HCT116 (cell line): Measurements from ENCODE around the gene FNIP2. TPM values are rescaled to one million over a fixed set of nuclear protein-coding genes. Genes with fewer than 3 reads are reported as not detected.

Experiments
- ATAC-seq: fragments of 200-7000 bp; cut with Tn5 transposase; 2 replicates; pipeline ENCODE4 v1.9.1; 2020; ENCODE audit warnings: mild to moderate bottlenecking, moderate library complexity
- BruUV-seq: library from RNA; stranded (reverse); fragments of 400-500 nt; replicated peaks from 2 replicates; lab custom pipeline; 2021; lab: Mats Ljungman, UMichigan
- CTCF ChIA-PET: fragments of 300-600 bp; sonication (Branson Sonifier 250); formaldehyde crosslinking; loops from one replicate; lab custom pipeline; 2021; ENCODE audit warnings: antibody characterized with exemption; lab: Charles Lee
- POLR2A ChIA-PET: fragments of 300-600, 350-600 bp; sonication (Branson Sonifier 250); formaldehyde crosslinking; loops from one replicate; lab custom pipeline; 2021; ENCODE audit warnings: antibody characterized with exemption; lab: Charles Lee
- RAD21 ChIA-PET, 2 experiments: fragments of 300-600 bp; sonication (Branson Sonifier 250); formaldehyde crosslinking; loops; one replicate each; lab custom pipeline; 2023; ENCODE audit warnings: low total read pairs in 2 of 2; ENCODE audit not compliant: uncharacterized antibody in 2 of 2, unreplicated experiment in 2 of 2, low non-redundant PET in 1 of 2; lab: Charles Lee
- DNase-seq: peaks from one replicate; pipeline ENCODE4 v3.0.0-alpha.2; 2010; ENCODE audit warnings: low read depth, low spot score
- H2AFZ ChIP-seq: fragments of 200-600 bp; shearing (Covaris generic), sonication (generic); 2 replicates; pipeline ENCODE4 v1.6.1; 2017; ENCODE audit warnings: low read depth, mixed run types, mixed read lengths, antibody characterized with exemption, low read length; ENCODE audit not compliant: poor library complexity, severe bottlenecking
- H3K27ac ChIP-seq: 2 replicates; pipeline ENCODE4 v1.5.1; 2012; ENCODE audit warnings: low read depth, low read length
- H3K27me3 ChIP-seq: fragments of 200-600 bp; sonication (generic); 2 replicates; pipeline ENCODE4 v1.6.1; 2016; ENCODE audit warnings: mixed run types, low read length, mixed read lengths; ENCODE audit not compliant: insufficient read depth
- H3K36me3 ChIP-seq, 2 experiments: fragments of 200-500 bp in 1 of 2; fragments of 200-600 bp in 1 of 2; sonication (Bioruptor generic) in 1 of 2; sonication (generic) in 1 of 2; 2 replicates each; pipeline versions ENCODE4 v1.5.1 to v1.6.1; 2014 to 2016; ENCODE audit warnings: low read length in 2 of 2, inconsistent platforms in 1 of 2, mixed read lengths in 1 of 2, mixed run types in 1 of 2; ENCODE audit not compliant: insufficient read depth in 2 of 2, control insufficient read depth in 1 of 2
- H3K4me1 ChIP-seq, 2 experiments: fragments of 200-600 bp in 1 of 2; sonication (generic) in 1 of 2; 2 replicates each; pipeline versions ENCODE4 v1.5.1 to v1.6.1; 2012 to 2017; ENCODE audit warnings: low read length in 2 of 2, inconsistent platforms in 1 of 2, mild to moderate bottlenecking in 1 of 2, mixed read lengths in 1 of 2, mixed run types in 1 of 2, moderate library complexity in 1 of 2; ENCODE audit not compliant: insufficient read depth in 2 of 2, control insufficient read depth in 1 of 2
- H3K4me2 ChIP-seq: fragments of 200-600 bp; sonication (generic); 2 replicates; pipeline ENCODE4 v1.6.1; 2017; ENCODE audit warnings: mixed run types, low read length, mixed read lengths
- H3K4me3 ChIP-seq, 2 experiments: fragments of 200-600 bp in 1 of 2; sonication (generic) in 1 of 2; replicated peaks in 1 of 2; 2 replicates each; pipeline ENCODE4 v1.5.1; 2011 to 2016; ENCODE audit warnings: low read length in 2 of 2, control low read depth in 1 of 2, low read depth in 1 of 2, mild to moderate bottlenecking in 1 of 2, mixed read lengths in 1 of 2, mixed run types in 1 of 2
- H3K79me2 ChIP-seq: fragments of 200-600 bp; sonication (generic); 2 replicates; pipeline ENCODE4 v1.6.1; 2017; ENCODE audit warnings: mild to moderate bottlenecking, mixed run types, low read length, moderate library complexity, mixed read lengths; ENCODE audit not compliant: insufficient read depth
- H3K9ac ChIP-seq: fragments of 200-600 bp; sonication (generic); 2 replicates; pipeline ENCODE4 v1.6.1; 2016; ENCODE audit warnings: low read length, mixed read lengths
- H3K9me2 ChIP-seq: fragments of 200-600 bp; sonication (generic), shearing (Covaris generic); 2 replicates; pipeline ENCODE4 v1.6.1; 2017; ENCODE audit warnings: mixed run types, mild to moderate bottlenecking, moderate library complexity; ENCODE audit not compliant: insufficient read depth
- H3K9me3 ChIP-seq, 2 experiments: fragments of 200-500 bp in 1 of 2; fragments of 200-600 bp in 1 of 2; sonication (Bioruptor generic) in 1 of 2; sonication (generic) in 1 of 2; 2 replicates each; pipeline ENCODE4 v1.6.1; 2014 to 2017; ENCODE audit warnings: low read length in 2 of 2, mixed read lengths in 2 of 2, inconsistent platforms in 1 of 2, low read depth in 1 of 2, mild to moderate bottlenecking in 1 of 2, mixed run types in 1 of 2, moderate library complexity in 1 of 2; ENCODE audit not compliant: control insufficient read depth in 1 of 2, insufficient read depth in 1 of 2
- H4K20me1 ChIP-seq: fragments of 200-600 bp; sonication (generic), shearing (Covaris generic); 2 replicates; pipeline ENCODE4 v1.6.1; 2017; ENCODE audit warnings: mixed run types, mild to moderate bottlenecking, moderate library complexity; ENCODE audit not compliant: insufficient read depth
- ATF3 ChIP-seq: IDR thresholded peaks from 2 replicates; pipeline ENCODE4 v1.6.1; 2012
- CBX3 ChIP-seq: IDR thresholded peaks from 2 replicates; pipeline ENCODE4 v1.6.1; 2012; ENCODE audit warnings: low read depth
- CEBPB ChIP-seq: IDR thresholded peaks from 2 replicates; pipeline ENCODE4 v1.6.1; 2012; ENCODE audit warnings: low read depth
- CTCF ChIP-seq, 3 experiments: fragments of 200-600 bp in 1 of 3; sonication (generic) in 1 of 3; IDR thresholded peaks in 2 of 3; conservative IDR thresholded peaks in 1 of 3; 2 replicates each; pipeline ENCODE4 v1.5.1; 2012 to 2017; ENCODE audit warnings: low read depth in 2 of 3, low read length in 2 of 3, antibody characterized with exemption in 1 of 3, borderline replicate concordance in 1 of 3, control low read depth in 1 of 3, mild to moderate bottlenecking in 1 of 3, mixed read lengths in 1 of 3, mixed run types in 1 of 3, moderate library complexity in 1 of 3; ENCODE audit not compliant: insufficient read depth in 1 of 3
- EGR1 ChIP-seq: IDR thresholded peaks from 2 replicates; pipeline ENCODE4 v1.6.1; 2012; ENCODE audit warnings: low read depth
- ELF1 ChIP-seq: IDR thresholded peaks from 2 replicates; pipeline ENCODE4 v1.6.1; 2012; ENCODE audit warnings: low read depth, borderline replicate concordance
- EZH2 ChIP-seq: fragments of 200-600 bp; sonication (generic); IDR thresholded peaks from 2 replicates; pipeline ENCODE4 v1.6.1; 2017; ENCODE audit warnings: antibody characterized with exemption, mixed run types
- JUND ChIP-seq: IDR thresholded peaks from 2 replicates; pipeline ENCODE4 v1.6.1; 2012
- MAX ChIP-seq: IDR thresholded peaks from 2 replicates; pipeline ENCODE4 v1.6.1; 2012
- POLR2A ChIP-seq: IDR thresholded peaks from 2 replicates; pipeline ENCODE4 v1.7.0; 2011; ENCODE audit warnings: borderline replicate concordance; ENCODE audit not compliant: insufficient read depth, insufficient read length; ENCODE audit errors: extremely low read depth
- POLR2AphosphoS5 ChIP-seq: IDR thresholded peaks from 2 replicates; pipeline ENCODE4 v1.6.1; 2011; ENCODE audit warnings: mild to moderate bottlenecking, low read depth, low read length, moderate library complexity
- RAD21 ChIP-seq: IDR thresholded peaks from 2 replicates; pipeline ENCODE4 v1.6.1; 2012; ENCODE audit warnings: low read depth, mild to moderate bottlenecking
- SIN3A ChIP-seq: IDR thresholded peaks from 2 replicates; pipeline ENCODE4 v1.6.1; 2012; ENCODE audit warnings: low read depth
- SP1 ChIP-seq: IDR thresholded peaks from 2 replicates; pipeline ENCODE4 v1.6.1; 2012; ENCODE audit warnings: low read depth
- SRF ChIP-seq: IDR thresholded peaks from 2 replicates; pipeline ENCODE4 v1.6.1; 2012; ENCODE audit warnings: low read depth
- TCF7L2 ChIP-seq: IDR thresholded peaks from 2 replicates; pipeline ENCODE4 v1.7.0; 2011; ENCODE audit warnings: borderline replicate concordance, inconsistent platforms; ENCODE audit not compliant: insufficient read depth, insufficient read length; ENCODE audit errors: extremely low read depth
- YY1 ChIP-seq: IDR thresholded peaks from 2 replicates; pipeline ENCODE4 v1.6.1; 2011; ENCODE audit warnings: low read length, low read depth, moderate library complexity, mild to moderate bottlenecking; ENCODE audit not compliant: insufficient replicate concordance; ENCODE audit errors: extremely low read depth
- ZBTB33 ChIP-seq: IDR thresholded peaks from 2 replicates; pipeline ENCODE4 v1.6.1; 2011; ENCODE audit warnings: mild to moderate bottlenecking, low read length, moderate library complexity; ENCODE audit not compliant: insufficient replicate concordance; ENCODE audit errors: extremely low read depth
- ZFX ChIP-seq: fragments of 450-650 bp; IDR thresholded peaks from 2 replicates; pipeline ENCODE4 v1.6.1; 2017
- ZNF274 ChIP-seq: fragments of 200-500 bp; sonication (Bioruptor generic); IDR thresholded peaks from 2 replicates; pipeline ENCODE4 v1.6.1; 2014; ENCODE audit warnings: mild to moderate bottlenecking, low read depth, low read length, inconsistent platforms
- intact Hi-C: fragments of 100-400 bp; cut with micrococcal nuclease; formaldehyde crosslinking; loops from 2 replicates; pipeline ENCODE4 v1.10.0; 2022
- total RNA-seq: library from RNA; stranded (reverse); gene quantifications from one replicate; pipeline ENCODE4 v1.2.1, GENCODE V29; 2021; ENCODE audit not compliant: unreplicated experiment

FNIP2 gene
- total RNA-seq, 1 experiment from 2014 or later, result 4.8 TPM

GRCh38 chr4:158840131-158840530 is 71.3 kb downstream of the FNIP2 start:
- H2AFZ ChIP-seq, result no peak overlapping the region
- H3K9me3 ChIP-seq, result no peaks in the 10 kb centered on the region
- no TSS peak for BruUV-seq
- no peak overlapping the region for H3K4me2 ChIP-seq
- ChIA-PET RAD21 (no interaction called here), CTCF (interaction anchor here (1.6 kb wide), 1 partner anchor 11 kb away, joined by 5 read pairs; no protein-coding TSS in a partner anchor), POLR2A (no interaction called here)
- ATAC-seq (no peak), DNase-seq (no peak)
- no peaks in the 10 kb centered on the region for H4K20me1 ChIP-seq
- intact Hi-C loops, result no loop called here
- H3K79me2 ChIP-seq, result no peaks in the 10 kb centered on the region
- no peak overlapping the region for H3K4me3 ChIP-seq
- H3K4me1 ChIP-seq, result no peaks in the 10 kb centered on the region; a peak in 1 of 4 replicates
- H3K9ac ChIP-seq, result no peak overlapping the region
- TF ChIP-seq ZBTB33 (no peak), YY1 (no peak), ELF1 (no peak), TCF7L2 (no peak), SIN3A (no peak), ZFX (no peak), POLR2AphosphoS5 (no peak), EGR1 (no peak), CTCF (IDR thresholded peaks at IDR 0.05 in 2 of 3, conservative IDR thresholded peaks at IDR 0.05 in 1 of 3; ENCODE audit: borderline replicate concordance in 1 of 3, insufficient read depth in 1 of 3, low read depth in 2 of 3, low read length in 2 of 3) (no peak), CBX3 (no peak), SRF (no peak), POLR2A (no peak), CEBPB (no peak), JUND (no peak), MAX (no peak), RAD21 (no peak), SP1 (no peak), EZH2 (no peak), ZNF274 (no peak), ATF3 (no peak)
- no peak overlapping the region for H3K27ac ChIP-seq
- no peaks in the 10 kb centered on the region for H3K9me2 ChIP-seq
- no peaks in the 10 kb centered on the region for H3K36me3 ChIP-seq
- H3K27me3 ChIP-seq, result no peaks in the 10 kb centered on the region
